Naive B cell (primary cell): ENCODE measurements around the gene SBNO1. TPM values are rescaled to one million over a fixed set of nuclear protein-coding genes. Genes with fewer than 3 reads are reported as not detected.
"Not testable (repeated sequence)": the region's sequence is repeated elsewhere in the genome, so short reads cannot be mapped to it uniquely, and the experiment has no call there.

Source experiments
- ATAC-seq, 2 donors: fragments of 150-1000 bp; cut with Tn5 transposase; 2 replicates each; pipeline ENCODE4 v1.10.0; 2021; ENCODE audit warnings: low read depth in 2 of 2, mild to moderate bottlenecking in 2 of 2, moderate library complexity in 2 of 2
- DNase-seq: peaks from one replicate; pipeline ENCODE4 v3.0.0; 2022
- H3K27ac Mint-ChIP-seq, 6 donors: one replicate each; pipeline ENCODE4 v1.8.0; 2020 to 2022; ENCODE audit warnings: mild to moderate bottlenecking in 6 of 6, mixed read lengths in 6 of 6, moderate library complexity in 5 of 6, inconsistent platforms in 2 of 6
- H3K27me3 Mint-ChIP-seq, 3 donors: one replicate each; pipeline ENCODE4 v1.8.0; 2021 to 2022; ENCODE audit warnings: mixed read lengths in 3 of 3, mild to moderate bottlenecking in 1 of 3
- H3K36me3 Mint-ChIP-seq, 2 donors: one replicate each; pipeline ENCODE4 v1.8.0; 2020 to 2022; ENCODE audit warnings: mixed read lengths in 2 of 2, inconsistent platforms in 1 of 2, mild to moderate bottlenecking in 1 of 2
- H3K4me1 Mint-ChIP-seq, 3 donors: one replicate each; pipeline ENCODE4 v1.8.0; 2020 to 2022; ENCODE audit warnings: mixed read lengths in 3 of 3, inconsistent platforms in 1 of 3, mild to moderate bottlenecking in 1 of 3, moderate library complexity in 1 of 3
- H3K4me3 Mint-ChIP-seq, 8 donors: one replicate each; pipeline ENCODE4 v1.8.0; 2020 to 2022; ENCODE audit warnings: mild to moderate bottlenecking in 8 of 8, mixed read lengths in 8 of 8, moderate library complexity in 8 of 8, inconsistent platforms in 2 of 8
- H3K9me3 Mint-ChIP-seq, 7 donors: one replicate each; pipeline ENCODE4 v1.8.0; 2020 to 2022; ENCODE audit warnings: mixed read lengths in 7 of 7, mild to moderate bottlenecking in 5 of 7, inconsistent platforms in 2 of 7, moderate library complexity in 1 of 7
- polyA plus RNA-seq, 6 donors: library from polyadenylated mRNA; unstranded; fragments of 300-500 nt; fragmentation: Illumina TruSeq; gene quantifications; one replicate each; pipeline ENCODE4 v1.2.3, GENCODE V29; 2021; ENCODE audit warnings: low read depth in 6 of 6

The SBNO1 gene
- polyA plus RNA-seq, 6 donors from 2014 or later, result 17.2 to 30.6 (median 24.1) TPM

DNA sequence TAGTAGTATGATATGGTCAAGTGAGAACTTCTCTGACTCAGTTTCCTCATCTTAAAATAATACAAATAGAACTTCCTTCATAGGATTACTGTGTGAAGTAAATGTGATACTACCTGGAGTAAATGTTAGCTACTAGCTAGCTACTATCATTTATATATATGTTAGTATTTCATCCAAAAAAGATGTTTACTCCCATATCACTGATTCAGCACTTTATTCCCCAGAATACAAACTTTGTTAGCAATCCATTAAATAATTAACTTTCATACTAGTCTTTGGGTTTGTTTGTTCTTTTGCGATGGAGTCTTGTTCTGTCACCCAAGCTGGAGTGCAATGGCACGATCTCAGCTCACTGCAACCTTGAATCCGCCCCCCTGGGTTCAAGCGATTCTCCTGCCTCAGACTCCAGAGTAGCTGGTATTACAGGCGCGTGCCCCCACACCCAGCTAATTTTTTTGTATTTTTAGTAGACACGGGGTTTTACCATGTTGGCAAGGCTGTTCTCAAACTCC is 8.4 kb downstream of the SBNO1 start:
- Mint-ChIP-seq H3K36me3 (peaks cover 0 to 5% of the 10 kb centered on the region in 2 donors), H3K27ac (no peak overlapping the region), H3K4me3 (peak overlapping the region in 1 of 8 donors; percentile 16), H3K4me1 (peaks cover 15 to 43% (median 20%) of the 10 kb centered on the region in 3 donors), H3K9me3 (no peaks in the 10 kb centered on the region), H3K27me3 (no peaks in the 10 kb centered on the region)
- no peak for DNase-seq
- no peak for ATAC-seq

DNA sequence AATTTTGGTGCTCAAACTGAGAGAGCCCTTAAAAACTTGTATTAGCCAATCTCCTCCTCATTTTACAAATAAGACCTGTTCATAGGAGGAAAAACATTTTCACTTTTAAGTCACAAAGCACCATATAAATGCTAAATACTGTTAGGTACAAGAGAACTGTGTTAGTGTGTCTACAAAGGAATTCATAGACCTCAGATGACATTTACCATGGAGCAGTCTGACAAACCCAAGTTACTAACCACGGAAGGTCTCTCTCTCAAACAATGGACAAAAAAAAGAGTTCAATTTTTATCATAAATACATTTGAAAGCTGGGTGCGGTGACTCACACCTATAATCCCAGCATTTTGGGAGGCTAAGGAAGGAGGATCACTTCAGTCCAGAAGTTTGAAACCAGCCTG is 10.0 kb downstream of the SBNO1 start:
- no peak overlapping the region for H3K27ac Mint-ChIP-seq
- no peaks in the 10 kb centered on the region for H3K27me3 Mint-ChIP-seq
- DNase-seq, result no peak
- no peak overlapping the region for H3K4me3 Mint-ChIP-seq
- H3K4me1 Mint-ChIP-seq, result peaks cover 19 to 45% (median 27%) of the 10 kb centered on the region in 3 donors
- ATAC-seq, result no peak
- H3K9me3 Mint-ChIP-seq, result no peaks in the 10 kb centered on the region
- peaks cover 0 to 5% of the 10 kb centered on the region in 2 donors for H3K36me3 Mint-ChIP-seq

DNA sequence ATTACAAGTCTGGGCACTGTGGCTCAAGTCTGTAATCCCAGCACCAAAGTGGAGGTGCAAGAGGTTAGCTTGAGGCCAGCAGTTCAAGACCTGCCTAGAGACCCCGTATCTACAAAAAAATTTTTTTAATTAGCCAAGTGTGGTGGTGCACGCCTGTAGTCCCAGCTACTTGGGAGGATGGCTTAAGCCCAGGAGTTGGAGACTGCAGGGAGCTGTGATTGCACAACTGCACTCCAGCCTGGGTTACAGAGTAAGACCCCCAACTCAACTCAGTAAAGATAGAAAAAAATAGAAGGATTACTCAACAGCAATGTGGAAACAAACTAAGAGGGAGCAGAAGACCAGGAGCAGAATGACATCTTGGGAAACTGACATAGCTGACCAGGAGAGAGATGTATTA is 13.3 kb downstream of the SBNO1 start:
- H3K4me1 Mint-ChIP-seq, result peaks cover 15 to 34% (median 27%) of the 10 kb centered on the region in 3 donors
- H3K27me3 Mint-ChIP-seq, result no peaks in the 10 kb centered on the region
- no peaks in the 10 kb centered on the region for H3K36me3 Mint-ChIP-seq
- ATAC-seq (no peak), DNase-seq (no peak)
- no peaks in the 10 kb centered on the region for H3K9me3 Mint-ChIP-seq
- H3K4me3 Mint-ChIP-seq, result no peak overlapping the region
- H3K27ac Mint-ChIP-seq, result peak overlapping the region in 2 of 6 donors; percentile 24 to 43

DNA sequence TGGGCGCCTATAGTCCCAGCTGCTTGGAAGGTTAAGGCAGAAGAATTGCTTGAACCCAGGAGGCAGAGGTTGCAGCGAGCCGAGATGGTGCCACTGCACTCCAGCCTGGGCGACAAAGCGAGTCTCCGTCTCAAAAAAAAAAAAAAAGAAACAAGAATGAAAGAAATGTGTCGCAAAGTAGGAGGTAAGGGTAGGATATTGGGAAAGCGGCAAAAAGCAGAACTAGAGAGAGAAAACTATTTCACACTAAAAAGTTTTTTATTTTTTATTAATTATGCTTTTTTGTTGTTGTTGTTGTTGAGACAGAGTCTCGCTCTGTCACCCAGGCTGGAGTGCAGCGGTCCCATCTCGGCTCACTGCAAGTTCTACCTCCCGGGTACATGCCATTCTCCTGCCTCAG is 17.7 kb downstream of the SBNO1 start:
- DNase-seq (no peak), ATAC-seq (no peak)
- Mint-ChIP-seq H3K9me3 (no peaks in the 10 kb centered on the region), H3K4me3 (no peak overlapping the region), H3K36me3 (peaks cover 13 to 16% of the 10 kb centered on the region in 2 donors), H3K4me1 (peaks cover 10 to 13% (median 13%) of the 10 kb centered on the region in 3 donors), H3K27ac (no peak overlapping the region), H3K27me3 (no peaks in the 10 kb centered on the region)

DNA sequence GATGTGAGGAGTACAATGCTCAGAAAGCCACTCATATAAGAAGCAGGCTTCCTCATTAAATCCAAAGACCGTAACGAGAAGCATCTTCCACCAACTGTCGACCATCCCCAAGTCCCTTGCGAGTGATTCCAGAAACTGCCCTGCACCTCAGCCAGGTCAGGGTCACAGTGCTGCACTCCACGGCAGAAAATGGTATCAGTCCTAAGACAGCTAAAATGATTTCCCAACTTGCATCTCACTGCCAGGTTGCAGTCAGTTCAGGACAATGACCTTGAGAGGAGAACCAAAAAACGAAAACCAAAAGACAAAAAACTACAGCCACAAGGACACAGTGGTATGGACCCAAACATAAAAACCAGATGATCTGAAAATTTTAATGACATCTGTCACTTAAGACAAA is 20.6 kb downstream of the SBNO1 start:
- Mint-ChIP-seq H3K4me3 (no peak overlapping the region), H3K27ac (peak overlapping the region in 3 of 6 donors; percentile 28 to 69 (median 67)), H3K9me3 (no peaks in the 10 kb centered on the region), H3K27me3 (no peaks in the 10 kb centered on the region), H3K36me3 (peaks cover 24 to 25% of the 10 kb centered on the region in 2 donors), H3K4me1 (peaks cover 0 to 7% (median 3%) of the 10 kb centered on the region in 3 donors)
- ATAC-seq, result no peak
- DNase-seq, result no peak

DNA sequence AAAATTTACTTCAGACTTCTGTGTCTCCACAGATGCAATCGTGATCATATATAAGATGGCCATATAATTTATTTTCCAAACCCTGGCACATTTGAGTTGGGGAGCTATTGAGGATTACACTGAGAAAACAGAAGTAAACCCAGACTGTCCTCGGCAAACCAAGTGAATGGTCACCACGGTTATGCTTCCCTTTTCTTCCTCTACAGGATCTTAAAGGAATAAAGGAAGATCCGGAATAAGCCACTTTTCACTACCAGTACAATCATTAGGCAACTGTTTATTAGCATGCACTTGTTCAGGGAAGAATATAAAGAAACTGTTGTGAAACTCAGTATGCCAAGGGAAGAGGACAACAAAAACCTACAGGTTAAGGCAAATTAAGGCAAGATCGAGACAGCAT is 27.6 kb downstream of the SBNO1 start:
- Mint-ChIP-seq H3K4me1 (peaks cover 7 to 16% (median 9%) of the 10 kb centered on the region in 3 donors), H3K27ac (no peak overlapping the region), H3K4me3 (no peak overlapping the region), H3K36me3 (peaks cover 9 to 13% of the 10 kb centered on the region in 2 donors), H3K9me3 (no peaks in the 10 kb centered on the region), H3K27me3 (no peaks in the 10 kb centered on the region)
- ATAC-seq (no peak), DNase-seq (no peak)

DNA sequence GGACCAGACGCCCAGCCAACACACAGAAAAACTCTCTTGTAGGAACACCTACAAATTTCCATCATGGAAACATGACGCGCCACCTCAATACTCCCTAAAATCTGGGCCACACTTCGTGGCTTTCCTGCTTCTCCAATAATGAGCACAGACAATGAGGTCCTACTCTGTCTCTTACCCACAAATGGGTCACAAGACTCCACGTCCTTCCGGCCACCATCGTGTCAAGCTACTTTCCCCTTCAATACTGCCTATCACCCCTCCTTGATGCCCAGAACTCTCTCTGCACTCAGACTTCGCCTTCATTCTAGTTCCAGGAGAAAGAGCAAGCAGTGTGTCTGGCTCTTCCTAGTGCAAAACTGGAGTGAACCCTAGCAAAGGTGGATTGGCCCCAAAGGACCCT is 28.1 kb downstream of the SBNO1 start:
- no peak for ATAC-seq
- no peak for DNase-seq

DNA sequence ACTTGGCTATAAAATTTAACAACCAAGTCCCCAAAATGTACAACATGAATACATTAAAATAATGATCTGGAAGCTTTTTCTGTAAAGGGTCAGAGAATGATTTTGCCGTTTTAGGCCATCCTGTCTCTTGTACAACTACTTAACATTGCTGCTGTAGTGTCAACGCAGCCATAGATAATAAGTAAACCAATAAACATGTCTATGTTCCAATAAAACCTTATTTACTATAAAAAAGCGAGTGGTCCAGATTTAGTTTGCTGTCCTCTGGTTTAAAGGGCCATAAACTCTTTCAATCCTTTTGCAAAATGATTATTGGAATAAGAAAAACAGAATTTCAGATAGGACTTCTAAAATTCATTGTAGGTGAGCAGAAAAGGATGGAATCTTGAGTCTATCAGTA is 29.2 kb downstream of the SBNO1 start:
- Mint-ChIP-seq H3K27me3 (no peaks in the 10 kb centered on the region), H3K4me1 (peaks cover 7 to 16% (median 9%) of the 10 kb centered on the region in 3 donors), H3K9me3 (no peaks in the 10 kb centered on the region), H3K4me3 (no peak overlapping the region), H3K36me3 (peaks cover 9 to 22% of the 10 kb centered on the region in 2 donors), H3K27ac (peak overlapping the region in 1 of 6 donors; percentile 69)
- ATAC-seq, result no peak
- no peak for DNase-seq

More for the DNA sequence above, 28.1 kb downstream of the SBNO1 start:
- H3K27me3 Mint-ChIP-seq, result no peaks in the 10 kb centered on the region
- no peak overlapping the region for H3K4me3 Mint-ChIP-seq
- peaks cover 7 to 16% (median 9%) of the 10 kb centered on the region in 3 donors for H3K4me1 Mint-ChIP-seq
- H3K36me3 Mint-ChIP-seq, result peaks cover 9 to 13% of the 10 kb centered on the region in 2 donors
- H3K9me3 Mint-ChIP-seq, result no peaks in the 10 kb centered on the region
- peak overlapping the region in 4 of 6 donors; percentile 48 to 77 (median 56) for H3K27ac Mint-ChIP-seq

DNA sequence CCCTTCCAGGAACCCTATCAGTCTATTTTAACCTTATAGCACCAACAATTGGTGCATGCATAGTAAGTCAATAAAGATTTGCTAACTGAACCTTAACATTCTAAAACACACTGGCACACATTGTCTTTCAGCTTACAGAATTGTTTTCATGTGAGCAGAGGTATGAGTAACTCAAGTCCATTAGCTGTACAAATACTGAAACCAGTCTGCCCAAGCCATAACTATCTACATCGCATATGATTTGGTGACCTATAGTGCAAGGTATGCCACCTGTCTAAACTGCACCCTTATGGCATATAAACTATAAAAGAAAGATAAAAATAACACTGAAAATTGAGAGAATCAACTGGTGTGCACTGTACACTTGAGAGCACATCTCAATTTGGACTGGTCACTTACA is 34.8 kb downstream of the SBNO1 start:
- Mint-ChIP-seq H3K36me3 (peaks cover 8 to 10% of the 10 kb centered on the region in 2 donors), H3K4me3 (no peak overlapping the region), H3K9me3 (no peaks in the 10 kb centered on the region), H3K27me3 (no peaks in the 10 kb centered on the region), H3K27ac (no peak overlapping the region), H3K4me1 (no peaks in the 10 kb centered on the region)
- DNase-seq (no peak), ATAC-seq (no peak)

DNA sequence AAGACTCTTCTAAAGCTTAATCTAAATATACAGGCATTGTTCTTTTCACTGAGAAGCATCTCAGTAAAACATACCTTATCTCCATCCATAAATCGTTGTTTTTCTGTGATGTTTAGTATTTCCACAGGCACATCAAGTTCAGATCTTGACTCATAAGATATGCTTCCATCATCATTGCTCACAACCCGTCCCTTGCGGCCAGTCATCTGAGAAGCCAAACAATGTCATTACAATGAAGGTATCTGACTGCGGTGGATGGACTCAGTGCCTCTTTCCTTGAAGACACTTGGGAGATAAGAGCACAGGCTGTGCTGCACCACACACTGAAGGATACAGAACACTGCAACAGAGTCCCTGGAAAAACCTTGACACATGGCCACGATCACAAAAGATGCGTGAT is 44.8 kb downstream of the SBNO1 start:
- ATAC-seq (no peak), DNase-seq (no peak)
- Mint-ChIP-seq H3K4me1 (no peaks in the 10 kb centered on the region), H3K4me3 (no peak overlapping the region), H3K9me3 (no peaks in the 10 kb centered on the region), H3K27me3 (no peaks in the 10 kb centered on the region), H3K27ac (peak overlapping the region in 1 of 6 donors; percentile 7), H3K36me3 (peaks cover 13 to 15% of the 10 kb centered on the region in 2 donors)

DNA sequence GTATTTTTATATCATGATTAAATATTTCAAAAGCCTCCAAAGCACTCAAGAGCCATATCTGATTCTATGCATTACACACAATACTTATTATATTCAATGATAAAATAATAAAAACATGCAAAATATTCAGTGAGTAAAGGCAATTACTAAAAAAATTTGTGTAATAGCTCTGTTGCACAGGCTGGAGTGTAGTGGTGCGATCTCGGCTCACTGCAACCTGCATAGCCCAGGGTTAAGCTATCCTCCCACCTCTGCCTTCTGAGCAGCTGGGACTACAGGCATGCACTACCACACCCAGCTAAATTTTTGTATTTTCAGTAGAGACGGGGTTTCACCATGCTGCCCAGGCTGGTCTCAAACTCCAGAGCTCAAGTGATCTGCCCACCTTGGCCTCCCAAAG is 45.4 kb downstream of the SBNO1 start:
- peaks cover 13 to 15% of the 10 kb centered on the region in 2 donors for H3K36me3 Mint-ChIP-seq
- ATAC-seq (no peak), DNase-seq (no peak)
- no peaks in the 10 kb centered on the region for H3K9me3 Mint-ChIP-seq
- H3K27ac Mint-ChIP-seq, result peak overlapping the region in 2 of 6 donors; percentile 36 to 38
- H3K4me1 Mint-ChIP-seq, result no peaks in the 10 kb centered on the region
- H3K27me3 Mint-ChIP-seq, result no peaks in the 10 kb centered on the region
- H3K4me3 Mint-ChIP-seq, result no peak overlapping the region

DNA sequence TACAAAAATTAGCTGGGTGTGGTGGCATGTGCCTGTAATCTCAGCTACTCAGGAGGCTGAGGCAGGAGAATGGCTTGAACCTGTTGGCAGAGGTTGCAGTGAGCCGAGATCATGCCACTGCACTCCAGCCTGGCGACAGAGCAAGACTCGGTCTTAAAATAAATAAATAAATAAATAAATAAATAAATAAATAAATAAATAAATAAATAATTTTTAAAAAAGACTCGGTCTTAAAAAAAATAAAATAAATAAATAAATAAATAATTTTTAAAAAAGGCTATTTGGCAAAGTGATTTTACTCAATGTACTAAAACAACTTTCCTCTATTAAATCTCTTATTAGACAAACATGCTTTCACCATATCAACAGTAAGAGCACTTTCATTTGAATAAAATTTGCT is 51.6 kb downstream of the SBNO1 start:
- not testable (repeated sequence) for H3K27me3 Mint-ChIP-seq, ATAC-seq, DNase-seq, H3K4me3 Mint-ChIP-seq, H3K9me3 Mint-ChIP-seq, H3K27ac Mint-ChIP-seq, H3K4me1 Mint-ChIP-seq
- peaks cover 24 to 26% of the 10 kb centered on the region in 2 donors for H3K36me3 Mint-ChIP-seq

DNA sequence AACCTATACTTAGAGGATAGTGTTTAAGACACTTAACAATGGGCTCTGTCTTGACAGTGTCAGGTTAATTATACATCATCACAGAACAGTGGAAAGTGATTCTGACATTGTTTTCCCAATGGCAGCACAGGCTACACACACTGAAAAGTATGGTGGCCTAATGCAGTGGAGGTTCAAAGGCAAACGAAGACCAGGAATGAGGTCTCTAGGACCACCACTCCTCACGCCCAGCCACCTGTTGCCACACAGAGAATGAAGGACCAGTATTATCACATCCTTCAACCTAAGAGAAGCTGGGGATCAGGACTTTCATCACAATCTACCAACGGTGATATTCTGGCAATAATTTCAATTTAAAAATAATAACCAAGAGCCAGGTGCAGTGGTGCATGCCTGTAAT is 58.4 kb downstream of the SBNO1 start:
- peaks cover 22 to 27% of the 10 kb centered on the region in 2 donors for H3K36me3 Mint-ChIP-seq
- H3K9me3 Mint-ChIP-seq, result no peaks in the 10 kb centered on the region
- ATAC-seq (no peak), DNase-seq (no peak)
- H3K27me3 Mint-ChIP-seq, result no peaks in the 10 kb centered on the region
- no peak overlapping the region for H3K4me3 Mint-ChIP-seq
- peak overlapping the region in 1 of 6 donors; percentile 76 for H3K27ac Mint-ChIP-seq
- no peaks in the 10 kb centered on the region for H3K4me1 Mint-ChIP-seq

DNA sequence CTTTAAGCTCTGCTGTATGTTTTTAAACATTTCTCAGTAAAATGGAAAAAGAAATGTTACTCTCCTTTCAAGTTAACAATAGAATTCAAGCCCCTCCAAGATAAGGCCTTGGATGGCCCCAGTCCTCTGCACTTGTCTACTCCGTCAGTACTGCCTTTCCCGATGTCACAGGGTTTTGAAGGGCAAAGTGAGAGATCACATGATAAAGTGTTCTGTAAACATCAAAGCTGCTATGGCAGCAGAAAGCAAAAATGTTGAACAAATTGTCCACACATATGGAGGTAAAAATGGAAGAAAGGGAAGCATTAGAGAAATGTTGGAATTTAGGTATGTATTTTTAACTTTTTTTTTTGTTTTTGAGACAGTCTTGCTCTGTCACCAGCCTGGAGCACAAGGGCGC is 59.5 kb downstream of the SBNO1 start:
- Mint-ChIP-seq H3K36me3 (peaks cover 24 to 29% of the 10 kb centered on the region in 2 donors), H3K27ac (peak overlapping the region in 2 of 6 donors; percentile 36 to 62), H3K4me1 (no peaks in the 10 kb centered on the region), H3K4me3 (no peak overlapping the region), H3K9me3 (no peaks in the 10 kb centered on the region), H3K27me3 (no peaks in the 10 kb centered on the region)
- ATAC-seq (no peak), DNase-seq (no peak)
